Astrocyte of the cerebellum (primary cell): Measurements from ENCODE around the gene MX2.
"Not testable (repeated sequence)": the region's sequence is repeated elsewhere in the genome, so short reads cannot be mapped to it uniquely, and the experiment has no call there.

ENCODE experiments used
- DNase-seq: peaks from one replicate; pipeline ENCODE4 v3.0.0-alpha.2; 2011; ENCODE audit warnings: low read depth
- H3K4me3 ChIP-seq: 2 replicates; pipeline ENCODE4 v1.5.1; 2011; ENCODE audit warnings: mild to moderate bottlenecking, low read depth, low read length, moderate library complexity
- in situ Hi-C: cut with HindIII; loops from 2 replicates; pipeline ENCODE4 v1.10.0; 2017; ENCODE audit warnings: low sequenced_read_pairs
- TF ChIP-seq, protein P1 (sequence below): IDR thresholded peaks from 2 replicates; pipeline ENCODE4 v1.5.1; 2012; ENCODE audit warnings: low read length, low read depth, moderate library complexity, mild to moderate bottlenecking; ENCODE audit errors: missing control alignments

Gene MX2

DNA sequence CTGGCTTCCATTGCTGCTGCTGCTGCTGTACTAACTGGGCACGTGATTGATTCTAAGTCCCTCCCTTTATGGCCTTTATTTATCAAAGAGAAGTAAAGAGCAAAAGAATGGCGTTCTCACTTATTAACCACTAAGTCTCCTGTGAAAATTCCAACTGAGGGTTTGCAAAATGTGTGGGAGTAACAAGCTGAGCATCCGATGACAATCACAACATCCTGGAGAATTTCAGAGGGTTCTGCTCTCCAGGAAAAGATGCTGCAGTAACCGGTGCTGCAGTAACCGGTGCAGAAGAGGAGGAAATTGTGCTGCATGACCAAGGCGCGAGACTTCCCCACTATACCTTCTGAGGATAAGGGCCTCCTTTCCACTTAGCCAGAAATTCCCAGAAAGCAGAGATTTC, 12.7 kb upstream of the MX2 start:
- H3K4me3 ChIP-seq = no peak overlapping the region
- TF ChIP-seq, protein P1, sequence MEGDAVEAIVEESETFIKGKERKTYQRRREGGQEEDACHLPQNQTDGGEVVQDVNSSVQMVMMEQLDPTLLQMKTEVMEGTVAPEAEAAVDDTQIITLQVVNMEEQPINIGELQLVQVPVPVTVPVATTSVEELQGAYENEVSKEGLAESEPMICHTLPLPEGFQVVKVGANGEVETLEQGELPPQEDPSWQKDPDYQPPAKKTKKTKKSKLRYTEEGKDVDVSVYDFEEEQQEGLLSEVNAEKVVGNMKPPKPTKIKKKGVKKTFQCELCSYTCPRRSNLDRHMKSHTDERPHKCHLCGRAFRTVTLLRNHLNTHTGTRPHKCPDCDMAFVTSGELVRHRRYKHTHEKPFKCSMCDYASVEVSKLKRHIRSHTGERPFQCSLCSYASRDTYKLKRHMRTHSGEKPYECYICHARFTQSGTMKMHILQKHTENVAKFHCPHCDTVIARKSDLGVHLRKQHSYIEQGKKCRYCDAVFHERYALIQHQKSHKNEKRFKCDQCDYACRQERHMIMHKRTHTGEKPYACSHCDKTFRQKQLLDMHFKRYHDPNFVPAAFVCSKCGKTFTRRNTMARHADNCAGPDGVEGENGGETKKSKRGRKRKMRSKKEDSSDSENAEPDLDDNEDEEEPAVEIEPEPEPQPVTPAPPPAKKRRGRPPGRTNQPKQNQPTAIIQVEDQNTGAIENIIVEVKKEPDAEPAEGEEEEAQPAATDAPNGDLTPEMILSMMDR = no peak
- no peak for DNase-seq
- in situ Hi-C loops = no loop called here

GRCh38 chr21:41349619-41350390, 12.0 kb upstream of the MX2 start:
- TF ChIP-seq, protein P1 = no peak
- no peak for DNase-seq
- H3K4me3 ChIP-seq = no peak overlapping the region
- in situ Hi-C loops = no loop called here

GRCh38 chr21:41350436-41351155, 11.2 kb upstream of the MX2 start:
- in situ Hi-C loops = no loop called here
- TF ChIP-seq, protein P1 = no peak
- no peak overlapping the region for H3K4me3 ChIP-seq
- DNase-seq = no peak

DNA sequence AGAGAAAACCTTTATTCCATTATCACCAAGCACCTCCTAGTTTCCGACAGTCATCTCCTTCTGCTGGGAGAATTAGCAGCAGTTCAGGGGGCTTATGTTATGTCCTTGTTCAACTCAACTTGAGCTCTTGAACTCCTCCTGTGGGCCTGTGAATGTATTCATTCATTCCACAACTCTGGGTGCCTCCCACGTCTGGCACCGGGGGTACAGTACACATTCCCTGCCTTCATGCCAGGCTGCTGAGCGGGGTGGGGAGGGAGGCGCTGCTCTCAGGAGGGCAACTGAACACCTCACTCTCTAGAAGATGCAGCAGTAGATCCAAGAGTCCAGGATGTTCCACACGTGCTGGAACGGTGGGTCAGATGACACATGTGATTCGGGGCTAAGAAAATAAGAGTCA, 4.3 kb upstream of the MX2 start:
- DNase-seq = no peak
- in situ Hi-C loops = no loop called here
- TF ChIP-seq, protein P1 = no peak
- no peak overlapping the region for H3K4me3 ChIP-seq

GRCh38 chr21:41358193-41359166, 3.3 kb upstream of the MX2 start:
- in situ Hi-C loops = no loop called here
- no peak overlapping the region for H3K4me3 ChIP-seq
- no peak for DNase-seq
- TF ChIP-seq, protein P1 = no peak

DNA sequence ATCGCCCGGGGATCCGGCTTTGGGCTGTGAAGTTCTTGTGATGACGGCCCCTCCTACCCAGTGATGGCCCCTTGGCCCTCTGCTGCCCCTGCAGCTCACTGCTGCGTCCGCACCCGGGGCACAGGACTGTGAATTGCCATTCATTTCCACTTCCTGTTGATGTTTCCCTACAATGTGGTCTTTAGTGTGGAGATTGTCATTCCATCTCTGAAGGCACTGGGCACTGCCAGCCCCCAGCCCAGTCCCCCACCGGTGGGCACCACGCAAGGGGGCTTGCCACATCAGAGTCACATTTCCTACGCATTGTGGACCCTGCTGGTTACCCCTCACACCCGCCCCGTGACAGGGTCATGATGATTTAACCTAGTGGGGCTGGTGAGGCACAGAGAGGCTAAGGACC, 2.5 kb upstream of the MX2 start:
- H3K4me3 ChIP-seq = no peak overlapping the region
- TF ChIP-seq, protein P1 = no peak
- no peak for DNase-seq
- in situ Hi-C loops = no loop called here

- DNase-seq, H3K4me3 ChIP-seq, in situ Hi-C loops: not testable (repeated sequence)
Observed at GRCh38 chr21:41359754-41360071, 2.1 kb upstream of the MX2 start.
